HG03439 (cell line): ENCODE data around the gene UBE2L5.
A peak's percentile ranks its signal among the peaks of the same experiment; 100 is the strongest.

ENCODE experiments used
- ATAC-seq: cut with Tn5 transposase; IDR thresholded peaks from one replicate; pipeline ENCODE4 v1.9.1; 2021; ENCODE audit warnings: mild to moderate bottlenecking, moderate library complexity; ENCODE audit not compliant: unreplicated experiment

Gene UBE2L5

DNA sequence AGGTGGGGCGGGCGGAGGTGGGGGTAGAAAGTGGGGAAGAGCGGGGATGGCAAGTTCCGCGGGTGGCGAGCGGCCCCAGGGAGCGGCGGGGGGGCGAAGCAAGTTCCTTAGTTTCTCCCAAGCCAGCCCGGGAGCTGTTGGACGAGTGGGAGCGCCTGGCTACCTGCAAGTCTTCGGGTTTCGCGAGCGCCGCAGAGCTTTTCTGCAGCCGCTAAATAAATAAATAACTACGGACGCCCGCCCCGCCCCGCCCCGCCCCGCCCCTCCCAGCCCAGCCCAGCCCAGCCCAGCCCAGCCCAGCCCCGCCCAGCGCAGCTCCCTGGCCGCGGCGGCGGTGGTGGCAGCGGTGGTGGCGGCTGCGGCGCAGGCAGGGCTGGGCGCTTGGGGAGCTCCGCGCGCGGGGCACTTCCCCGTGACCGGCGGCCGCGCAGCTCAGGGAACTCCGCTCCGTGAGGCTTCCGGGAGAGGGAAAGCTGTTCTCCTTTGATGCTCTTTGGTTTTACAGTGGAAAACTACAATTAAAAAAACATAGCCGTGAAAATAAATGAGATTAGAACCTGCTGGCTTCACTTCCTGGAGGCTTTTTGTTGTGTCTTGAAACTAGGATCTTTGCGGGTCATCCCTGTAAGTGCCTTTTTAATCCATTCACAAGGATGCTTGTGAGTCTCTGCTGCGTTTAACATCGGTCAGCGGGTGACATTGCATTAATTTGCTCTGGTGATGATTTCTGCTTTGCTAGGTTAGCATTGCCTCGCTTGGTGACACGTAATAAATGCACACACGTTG, at the start of gene UBE2L5:
UBE2L5 (plus strand) TSS at position 440 of the 786 bp plus-strand sequence. CDS start 5,498 bp downstream, outside the sequence.
- ATAC-seq = peak; percentile 77

DNA sequence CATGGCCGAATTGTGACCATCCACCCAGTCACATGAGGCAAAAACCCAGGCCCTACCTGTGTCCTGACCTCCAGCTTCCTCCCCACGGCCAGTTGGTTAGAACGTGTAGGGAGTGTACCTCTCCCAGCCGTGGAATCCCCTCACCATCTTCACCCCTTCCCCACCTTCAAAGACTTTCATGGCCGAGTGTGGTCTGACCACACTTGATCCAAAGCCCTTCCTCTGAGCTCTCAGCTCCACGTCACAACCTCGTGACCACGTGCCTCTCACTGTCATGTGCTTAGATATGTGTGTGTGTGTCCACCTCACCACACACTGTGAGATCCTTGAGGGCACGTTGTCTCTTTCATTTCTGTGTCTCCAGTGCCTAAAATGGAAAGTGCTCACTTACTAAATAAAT, 48.6 kb upstream of the UBE2L5 start:
- ATAC-seq = peak; percentile 18

DNA sequence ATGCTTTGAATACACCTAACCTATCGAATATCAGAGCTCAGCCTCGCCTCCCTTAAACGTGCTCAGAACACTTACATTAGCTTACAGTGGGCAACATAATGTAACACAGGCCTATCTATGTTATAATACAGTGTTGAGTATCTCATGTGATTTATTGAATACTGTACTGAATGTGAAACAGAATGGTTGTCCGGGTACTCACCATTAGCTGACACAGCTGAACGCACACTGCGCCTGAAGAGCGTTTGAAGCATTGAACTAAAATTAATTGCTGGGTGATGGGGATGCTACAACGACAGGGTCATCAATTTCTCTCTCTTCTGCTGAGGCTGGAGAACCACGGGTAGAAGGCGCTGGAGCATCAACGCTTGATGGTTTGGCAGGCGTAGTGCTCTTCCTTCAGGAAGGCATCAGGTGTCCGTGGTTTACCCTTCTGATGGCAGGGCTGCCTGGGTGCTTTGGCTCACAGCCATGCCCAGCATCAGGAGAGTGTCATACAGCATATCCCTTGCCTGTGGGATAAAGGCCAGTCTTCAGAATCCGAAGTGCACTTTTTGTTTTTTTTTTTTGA, 46.9 kb upstream of the UBE2L5 start:
- ATAC-seq = no peak

DNA sequence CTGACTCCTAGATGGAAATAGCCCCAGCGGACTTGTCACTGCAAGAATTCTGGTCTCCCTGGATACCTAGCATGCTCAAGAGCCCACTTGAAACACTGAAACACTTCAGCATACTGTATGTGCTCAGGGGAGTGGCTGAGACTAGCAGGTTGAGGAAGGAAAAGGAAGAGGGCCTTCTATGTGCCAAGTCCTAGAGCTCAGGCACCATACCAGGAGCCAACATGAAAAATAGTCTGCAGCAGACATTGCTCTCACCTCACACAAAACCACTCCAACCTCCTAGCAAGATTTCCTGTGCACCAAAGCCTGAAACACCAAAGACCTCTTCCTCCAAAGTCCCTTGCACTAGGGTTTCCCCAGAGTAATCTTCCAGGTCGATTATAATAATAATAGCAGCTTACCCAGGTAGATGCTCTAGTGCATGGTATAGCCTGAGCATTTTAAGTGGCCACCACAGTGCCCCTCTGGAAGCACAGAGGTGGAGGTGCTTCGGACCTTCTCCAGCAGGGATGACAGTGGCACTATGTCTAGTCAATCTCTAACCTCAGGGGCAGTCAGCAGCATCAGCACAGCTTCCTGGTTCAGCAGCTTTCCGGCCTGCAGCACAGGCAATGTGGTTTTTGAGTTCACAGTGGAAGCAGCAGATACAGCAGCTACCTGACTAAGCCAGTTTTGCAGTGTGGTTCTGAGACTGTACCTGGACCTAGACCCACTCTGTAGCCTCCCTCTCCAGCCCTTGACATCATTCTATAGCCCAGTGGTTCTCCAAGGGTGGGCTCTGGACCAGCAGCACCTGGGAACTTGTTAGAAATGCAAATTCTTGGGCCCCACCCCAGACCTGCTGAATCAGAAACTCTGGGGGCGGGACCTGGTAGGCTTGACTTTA, 45.6 kb upstream of the UBE2L5 start:
- ATAC-seq = peak; percentile 52

DNA sequence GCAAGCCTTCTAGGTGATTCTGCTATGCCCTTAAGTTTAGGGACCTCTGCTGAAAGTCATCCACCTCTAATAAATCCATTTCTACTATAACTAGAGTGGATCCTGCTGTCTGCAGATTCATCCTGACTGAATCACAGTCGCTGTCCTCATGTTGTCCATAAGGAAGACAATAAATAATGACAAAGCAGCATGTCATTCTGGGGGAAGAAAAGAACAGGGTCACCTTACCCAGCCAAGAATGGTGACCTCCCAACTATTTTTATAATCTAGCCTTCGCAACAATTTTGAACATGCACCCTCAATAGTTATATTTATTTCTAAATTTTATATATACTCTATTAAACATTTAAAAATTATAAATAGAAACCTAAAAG, 45.0 kb upstream of the UBE2L5 start:
- ATAC-seq = no peak

DNA sequence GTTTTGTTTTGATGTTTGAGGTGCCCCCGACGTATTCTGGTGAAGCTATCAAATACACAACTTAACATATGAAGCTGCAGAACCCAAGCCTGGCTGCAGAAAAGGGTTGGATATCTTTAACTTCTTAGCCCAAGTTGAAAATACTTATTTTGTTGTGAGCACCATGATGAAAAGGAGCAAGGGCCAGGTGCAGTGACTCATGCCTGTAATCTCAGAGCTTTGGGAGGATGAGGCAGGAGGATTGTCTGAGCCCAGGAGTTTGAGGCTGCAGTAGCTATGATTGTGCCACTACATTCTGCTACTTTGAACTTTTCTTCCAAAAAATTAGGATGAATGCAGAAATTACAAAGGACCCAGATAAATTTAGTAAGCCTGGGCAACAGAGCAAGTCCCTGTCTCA, 44.1 kb upstream of the UBE2L5 start:
- no peak for ATAC-seq

DNA sequence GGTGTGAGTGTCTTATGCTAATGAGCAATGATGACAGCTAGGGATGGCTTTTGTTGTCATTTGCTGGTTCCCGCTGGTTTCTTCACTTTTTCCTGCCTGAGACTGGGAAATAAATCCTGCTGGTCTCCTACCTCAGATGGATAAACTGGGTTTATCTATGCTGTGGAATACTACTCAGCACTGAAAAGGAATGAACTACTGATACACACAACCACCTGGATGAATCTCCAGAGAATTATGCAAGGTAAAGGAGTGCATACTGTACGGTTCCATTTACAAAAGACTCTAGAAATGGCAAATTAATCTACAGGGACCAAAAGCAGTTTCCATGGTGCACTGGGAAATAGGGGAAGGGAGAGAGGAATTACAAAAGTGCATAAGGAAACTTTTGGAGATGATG, 41.2 kb upstream of the UBE2L5 start:
- ATAC-seq = no peak

DNA sequence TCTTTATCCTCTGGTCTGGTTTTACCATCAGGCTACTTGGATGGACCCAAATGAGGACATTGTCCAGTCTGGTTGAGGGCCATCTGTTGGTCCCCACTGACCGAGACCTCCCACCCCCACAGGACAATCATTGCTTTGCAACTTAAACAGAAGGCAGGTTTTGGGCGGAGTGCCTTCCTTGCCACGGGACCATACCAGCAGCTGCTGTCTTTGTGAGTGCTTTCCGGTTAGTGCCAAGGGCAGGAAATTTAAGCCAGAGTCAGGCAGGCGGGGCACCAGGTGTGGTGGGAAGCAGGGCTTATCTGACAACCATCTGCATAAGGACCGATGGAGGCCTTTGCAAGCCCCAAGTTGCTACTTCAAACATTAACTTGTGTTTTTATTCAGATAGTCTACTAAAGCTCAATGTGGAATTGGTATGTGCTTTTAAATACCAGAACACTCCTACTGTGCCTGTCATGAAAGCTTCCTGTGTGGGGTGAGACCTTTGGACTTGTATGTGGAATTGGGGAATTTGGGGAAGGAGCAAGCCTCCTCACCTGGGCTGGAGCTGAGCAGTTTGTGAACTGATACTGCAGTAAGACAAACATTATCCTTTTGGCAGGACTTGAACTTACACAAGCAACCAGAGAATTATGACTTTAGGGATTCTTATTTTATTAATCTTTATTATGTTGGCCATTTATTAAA, 39.3 kb upstream of the UBE2L5 start:
- no peak for ATAC-seq

DNA sequence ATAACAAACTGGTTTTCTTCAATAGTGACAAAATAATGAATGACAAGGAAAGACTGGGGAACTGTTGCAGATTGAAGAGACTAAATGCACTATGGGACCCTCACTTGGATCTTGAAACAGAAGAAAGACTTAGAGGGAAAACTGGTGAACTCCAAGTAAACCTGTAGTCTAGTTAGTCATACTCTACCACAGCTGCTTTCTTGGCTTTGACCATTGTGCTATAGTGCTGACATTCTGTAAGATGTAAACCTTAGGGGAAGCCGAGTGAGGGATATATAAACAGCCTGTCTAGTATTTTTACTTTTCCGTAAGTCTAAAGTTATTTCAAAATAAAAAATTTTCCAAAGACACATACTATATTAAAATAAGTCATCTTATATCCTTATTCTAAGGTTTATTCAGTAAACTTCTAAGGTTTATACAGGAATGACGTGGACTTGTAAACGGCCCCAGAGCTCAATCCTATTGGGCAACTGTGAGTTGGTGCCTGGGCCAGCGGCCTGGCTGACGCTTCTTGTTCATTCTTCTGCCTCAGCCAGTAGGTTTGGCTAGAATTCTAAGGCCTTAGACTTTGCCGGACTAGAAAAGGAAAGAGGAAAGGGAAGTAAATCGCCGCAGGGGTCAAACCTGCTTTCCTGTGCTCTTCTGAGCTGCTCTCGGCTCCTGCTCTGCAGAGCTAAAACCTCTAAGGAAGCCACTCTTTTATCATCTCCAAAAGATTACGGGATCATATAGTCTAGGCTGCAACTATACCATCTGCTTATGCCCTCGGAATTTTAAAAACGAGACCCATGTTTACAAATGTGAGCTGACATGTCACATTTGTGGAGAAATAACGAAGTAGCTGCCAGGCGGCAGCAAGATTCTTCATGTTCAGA, 33.6 kb upstream of the UBE2L5 start:
- ATAC-seq = no peak

DNA sequence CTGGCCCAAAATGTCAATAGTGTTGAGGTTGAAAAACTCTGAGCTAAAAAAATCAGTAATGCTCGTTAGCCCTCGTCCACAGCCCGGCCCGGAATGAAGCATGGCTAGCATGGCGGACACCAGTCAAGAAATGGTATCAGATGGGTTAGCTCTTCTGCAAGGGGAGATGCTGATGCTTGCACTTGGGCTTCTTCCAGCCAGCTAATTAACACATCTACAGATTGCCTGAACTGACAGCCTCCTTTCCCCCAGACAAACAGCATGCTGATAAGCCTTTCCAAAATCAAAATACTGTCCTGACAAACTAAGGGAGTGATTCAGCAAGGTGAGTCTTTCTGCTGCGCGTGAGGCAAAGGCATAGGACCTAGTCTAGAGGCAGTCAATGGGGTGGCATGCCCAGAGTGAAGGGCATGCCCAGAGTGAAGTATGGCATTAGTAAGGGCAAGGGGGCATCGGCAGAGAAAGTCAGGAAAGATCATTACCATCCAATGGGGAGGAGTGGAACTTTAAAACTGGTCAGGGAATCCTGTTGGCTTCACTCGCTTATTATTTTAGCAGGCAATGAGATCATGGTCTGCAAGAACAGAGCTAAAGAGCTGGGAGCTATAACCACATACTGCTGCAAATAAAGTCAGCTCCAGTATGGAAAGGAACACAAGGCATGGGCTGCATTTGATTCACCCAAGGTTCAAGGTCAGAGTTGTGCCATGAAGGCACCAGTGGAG, 30.2 kb upstream of the UBE2L5 start:
- ATAC-seq = no peak

DNA sequence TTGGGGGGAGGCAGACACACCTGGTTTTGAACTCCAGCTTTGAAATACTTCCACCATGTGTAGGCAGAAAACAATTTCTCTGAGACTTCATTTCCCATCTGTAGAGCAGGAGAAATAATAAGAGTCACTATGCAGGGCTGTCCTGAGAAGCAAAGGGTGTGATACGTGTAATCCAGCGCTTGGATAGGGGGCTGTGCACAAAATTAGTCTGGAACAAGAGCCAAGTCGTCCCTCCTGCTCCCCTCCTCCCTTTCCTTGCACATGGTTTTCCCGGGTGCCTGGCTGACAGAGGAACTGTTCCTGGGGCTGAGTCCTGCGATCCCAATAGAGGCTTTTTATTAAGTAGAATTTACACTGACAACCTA, 29.6 kb upstream of the UBE2L5 start:
- no peak for ATAC-seq

DNA sequence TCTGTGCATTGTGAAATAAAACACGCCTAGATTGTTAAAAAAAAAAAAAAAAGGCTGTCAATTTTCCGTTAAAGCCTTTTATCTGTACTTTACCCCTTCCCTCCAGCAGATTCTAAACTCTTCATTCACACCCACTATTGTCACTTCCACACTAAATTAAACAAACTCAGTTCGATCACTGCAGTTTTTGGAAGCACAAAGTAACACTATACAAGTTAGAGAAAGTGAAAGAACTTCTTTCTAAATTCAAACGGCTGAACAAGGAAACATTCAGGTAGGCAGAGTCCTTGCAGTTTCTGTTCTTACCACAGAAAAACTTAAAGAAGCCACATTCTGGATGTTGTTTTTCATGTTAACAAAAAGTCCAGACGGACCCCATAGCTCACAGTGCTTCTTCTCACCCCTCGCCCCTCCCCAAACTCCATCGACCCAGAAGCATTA, 27.5 kb upstream of the UBE2L5 start:
- ATAC-seq = peak; percentile 70

DNA sequence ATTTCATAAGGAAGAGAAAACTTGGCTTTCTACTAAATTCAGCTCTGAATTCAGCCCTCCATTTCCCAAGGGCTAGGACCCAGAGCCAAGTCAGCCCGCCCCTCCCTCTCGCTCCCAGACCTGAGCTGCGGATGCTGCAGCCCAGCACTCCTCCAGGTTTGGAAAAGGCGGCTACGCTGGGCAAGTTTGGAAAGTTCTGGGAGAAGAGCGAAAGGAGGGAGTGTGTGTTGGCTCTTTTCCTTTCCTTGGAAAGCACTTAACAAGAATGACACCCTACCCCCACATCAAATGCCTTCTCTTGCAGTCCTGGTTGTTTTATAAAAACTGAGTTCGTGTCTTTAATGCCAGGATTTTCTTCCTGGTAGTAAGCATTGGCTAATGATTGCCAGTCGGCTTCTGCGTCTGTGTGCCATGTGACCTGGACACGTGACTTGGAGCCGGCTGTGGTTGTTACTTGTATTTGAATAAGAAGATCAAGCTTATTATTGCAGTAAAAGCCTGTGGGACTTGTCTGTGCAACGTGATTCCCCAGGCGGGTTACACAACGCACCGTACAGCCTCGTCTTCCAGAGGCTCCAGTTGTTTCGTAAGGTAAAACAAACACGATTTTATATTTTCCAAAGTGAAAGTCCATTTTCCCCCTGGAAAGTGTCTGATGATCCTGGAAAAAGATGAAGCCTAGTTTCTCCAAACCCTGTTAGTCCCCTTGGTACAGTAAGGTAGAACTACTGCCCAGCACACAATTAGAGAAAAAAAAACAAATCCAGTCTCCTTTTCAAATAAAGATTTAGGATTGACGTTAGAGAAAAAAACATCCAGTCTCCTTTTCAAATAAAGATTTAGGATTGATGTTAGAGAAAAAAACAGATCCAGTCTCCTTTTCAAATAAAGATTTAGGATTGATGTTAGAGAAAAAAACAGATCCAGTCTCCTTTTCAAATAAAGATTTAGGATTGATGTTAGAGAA, 26.8 kb upstream of the UBE2L5 start:
- peak; percentile 70 for ATAC-seq

DNA sequence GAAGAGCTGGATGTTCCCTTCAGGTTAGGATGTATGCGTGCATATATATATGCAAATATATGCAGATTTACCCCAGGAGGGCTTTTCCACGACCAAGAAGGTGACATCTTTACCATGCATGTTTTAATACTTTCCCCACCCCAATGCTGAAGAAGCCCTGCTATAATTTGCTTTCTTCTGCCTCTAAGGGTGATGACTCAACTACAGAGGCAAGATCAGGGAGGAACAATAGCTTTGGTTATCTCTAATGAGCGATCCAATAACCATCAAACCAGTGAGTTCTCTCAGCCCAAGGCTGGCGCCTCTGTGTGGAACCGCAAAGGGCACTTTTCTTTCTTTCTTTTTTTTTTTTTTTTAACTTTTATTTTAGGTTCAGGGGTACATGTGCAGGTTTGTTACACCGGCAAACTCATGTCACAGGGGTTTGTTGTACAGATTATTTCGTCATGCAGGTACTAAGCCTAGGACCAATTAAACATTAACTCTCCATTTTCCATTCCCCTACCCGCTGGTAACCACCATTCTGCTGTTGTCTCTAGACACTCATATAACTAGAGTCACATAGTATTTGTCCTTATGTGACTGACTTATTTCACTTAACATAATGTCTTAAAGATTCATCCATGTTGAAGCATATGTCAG, 25.7 kb upstream of the UBE2L5 start:
- no peak for ATAC-seq

DNA sequence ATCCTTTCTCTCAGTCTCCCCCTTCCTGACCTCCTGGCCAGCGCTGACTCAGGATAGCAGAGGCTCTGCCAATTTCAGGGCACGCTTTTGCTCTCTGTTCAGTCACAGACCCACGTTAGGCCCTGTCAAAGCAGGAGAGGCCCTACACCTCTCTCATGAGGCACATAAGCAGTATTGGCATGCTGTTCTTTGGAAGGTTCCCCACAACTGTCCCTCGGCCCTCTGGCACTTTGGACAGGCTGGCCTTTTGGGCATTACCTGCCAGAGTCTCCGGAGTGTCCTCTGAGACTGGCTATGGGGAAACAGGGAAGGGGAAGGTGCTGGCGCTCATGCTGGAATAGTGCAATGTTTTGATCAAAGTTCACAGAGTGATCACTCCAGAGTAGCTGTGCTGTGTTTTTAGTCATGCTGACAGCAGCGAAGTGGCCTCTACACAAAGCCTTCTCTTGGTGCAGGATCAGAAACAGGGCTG, 23.7 kb upstream of the UBE2L5 start:
- ATAC-seq = no peak

DNA sequence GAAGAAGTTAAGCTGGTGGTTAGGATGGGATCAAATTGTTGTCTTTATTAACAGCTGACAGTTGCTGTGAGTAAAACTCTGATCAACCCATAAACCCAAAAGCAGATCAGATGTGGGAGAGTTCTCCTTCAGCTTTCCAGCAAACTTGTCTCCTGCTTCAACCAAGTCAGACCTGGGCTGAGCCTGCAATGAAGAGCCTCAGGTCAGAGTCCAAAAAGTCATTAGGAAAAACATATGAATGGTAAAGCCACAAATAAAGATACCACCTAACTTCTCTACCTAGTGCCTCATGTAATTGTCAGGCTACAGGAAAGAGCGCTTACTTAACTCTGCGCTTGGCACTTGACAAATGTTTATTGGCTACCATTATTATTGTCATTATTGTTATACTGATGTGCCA, 21.9 kb upstream of the UBE2L5 start:
- no peak for ATAC-seq

DNA sequence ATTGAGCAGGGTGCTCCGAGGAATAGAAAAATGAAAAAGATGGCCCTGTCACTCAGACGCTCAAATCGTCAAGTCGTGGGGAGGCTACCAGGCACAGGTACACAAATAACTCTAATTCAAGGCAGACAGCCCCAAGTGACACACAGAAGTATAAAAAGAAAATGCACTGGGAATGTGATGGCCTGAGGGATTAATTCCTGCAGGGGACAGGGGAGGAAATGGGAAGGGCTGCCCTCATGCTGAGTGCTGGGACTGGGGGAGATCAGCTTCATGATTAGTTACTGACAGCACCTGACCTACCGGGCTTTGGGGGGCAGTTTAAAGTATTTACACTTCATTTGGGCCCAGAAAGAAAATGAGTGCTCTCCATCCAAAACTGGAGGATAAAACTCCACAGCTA, 20.9 kb upstream of the UBE2L5 start:
- no peak for ATAC-seq

DNA sequence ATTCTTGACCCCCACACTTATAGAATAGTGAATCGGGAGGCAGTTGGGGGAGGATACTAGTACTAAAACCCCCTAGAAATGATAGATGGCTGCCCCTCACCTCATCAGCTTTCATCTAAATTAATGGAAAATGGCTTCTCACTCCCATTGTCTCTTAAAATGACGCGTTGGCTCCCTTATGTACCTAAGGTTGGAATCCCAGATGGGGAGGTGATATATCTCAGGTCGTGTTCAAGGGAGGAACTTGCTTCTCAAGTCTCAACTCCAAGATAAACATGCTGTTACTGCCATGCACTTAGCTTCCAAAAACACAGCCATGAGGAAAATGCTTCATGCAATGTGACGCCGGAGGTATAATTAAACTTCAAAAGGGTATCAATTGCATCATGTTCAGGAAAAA, 18.8 kb upstream of the UBE2L5 start:
- ATAC-seq = no peak
